ENCODE measurements around the gene NHEJ1. TPM values are rescaled to one million over a fixed set of nuclear protein-coding genes. Genes with fewer than 3 reads are reported as not detected.
"Not testable (repeated sequence)": the region's sequence is repeated elsewhere in the genome, so short reads cannot be mapped to it uniquely, and the experiment has no call there.

NHEJ1 gene
- polyA plus RNA-seq, 1 donor (not counting 4 experiments of a cell fraction or from before 2014, with no cell fraction given) = 13.1 TPM

DNA sequence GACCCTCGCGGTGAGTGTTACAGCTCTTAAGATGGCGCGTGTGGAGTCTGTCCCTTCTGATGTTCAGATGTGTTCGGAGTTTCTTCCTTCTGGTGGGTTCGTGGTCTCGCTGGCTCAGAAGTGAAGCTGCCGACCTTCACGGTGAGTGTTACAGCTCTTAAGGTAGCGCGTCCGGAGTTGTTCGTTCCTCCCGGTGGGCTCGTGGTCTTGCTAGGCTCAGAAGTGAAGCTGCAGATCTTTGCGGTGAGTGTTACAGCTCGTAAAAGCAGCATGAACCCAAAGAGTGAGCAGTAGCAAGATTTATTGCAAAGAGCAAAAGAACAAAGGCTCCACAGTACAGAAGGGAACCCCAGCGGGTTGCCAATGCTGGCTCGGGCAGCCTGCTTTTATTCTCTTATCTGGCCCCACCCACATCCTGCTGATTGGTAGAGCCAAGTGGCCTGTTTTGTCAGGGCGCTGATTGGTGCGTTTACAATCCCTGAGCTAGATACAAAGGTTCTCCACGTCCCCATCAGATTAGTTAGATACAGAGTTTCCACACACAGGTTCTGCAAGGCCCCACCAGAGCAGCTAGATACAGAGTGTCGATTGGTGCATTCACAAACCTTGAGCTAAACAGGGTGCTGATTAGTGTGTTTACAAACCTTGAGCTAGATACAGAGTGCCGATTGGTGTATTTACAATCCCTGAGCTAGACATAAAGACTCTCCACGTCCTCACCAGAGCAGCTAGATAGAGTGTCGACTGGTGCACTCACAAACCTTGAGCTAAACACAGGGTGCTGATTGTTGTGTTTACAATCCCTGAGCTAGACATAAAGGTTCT, 40.1 kb upstream of the NHEJ1 start:
- H4K20me1 ChIP-seq (ENCODE audit: control insufficient read depth, extremely low read depth, insufficient read depth, low read length); DNase-seq (ENCODE audit: low read depth, low spot score); FAIRE-seq: not testable (repeated sequence)

DNA sequence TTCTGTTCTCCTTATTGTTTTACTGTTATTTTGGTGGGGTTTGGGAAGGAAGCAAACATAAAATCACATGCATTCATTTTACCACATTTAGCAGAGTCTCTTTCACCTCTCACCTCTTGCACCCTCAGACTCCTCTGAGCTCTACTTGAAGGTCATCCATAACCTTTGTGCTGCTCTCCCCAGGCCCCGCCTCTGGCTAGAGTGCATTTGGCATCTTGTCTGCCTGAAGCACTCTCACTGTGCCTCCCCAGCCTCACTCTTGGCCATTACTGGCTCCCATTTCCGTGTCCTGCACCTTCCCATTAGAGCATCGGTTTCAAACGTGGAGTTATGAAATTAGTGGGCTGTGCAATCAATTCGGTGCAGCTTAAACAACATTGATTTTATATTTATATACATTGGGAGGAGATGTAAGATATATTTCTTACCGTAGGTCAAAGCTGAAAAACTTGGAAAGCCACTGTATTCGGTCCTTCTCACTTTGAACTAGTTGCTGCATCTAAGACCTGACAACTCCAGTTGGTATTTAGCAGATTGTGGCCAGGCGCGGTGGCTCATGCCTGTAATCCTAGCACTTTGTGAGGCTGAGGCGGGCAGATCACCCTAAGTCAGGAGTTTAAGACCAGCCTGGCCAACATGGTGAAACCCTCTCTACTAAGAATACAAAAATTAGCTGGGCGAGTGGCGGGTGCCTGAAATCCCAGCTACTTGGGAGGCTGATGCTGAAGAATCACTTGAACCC, 39.0 kb upstream of the NHEJ1 start:
- H3K79me2 ChIP-seq (ENCODE audit: control insufficient read depth, insufficient read depth, low read length) = no peaks in the 10 kb centered on the region
- H3K9me1 ChIP-seq (ENCODE audit: control insufficient read depth, extremely low read depth, insufficient read depth, low read length) = no peaks in the 10 kb centered on the region
- no peaks in the 10 kb centered on the region for H4K20me1 ChIP-seq (ENCODE audit: control insufficient read depth, extremely low read depth, insufficient read depth, low read length)
- DNase-seq (ENCODE audit: low read depth, low spot score) (no peak), FAIRE-seq (no peak)
- no peak overlapping the region for H3K9ac ChIP-seq (ENCODE audit: control insufficient read depth, extremely low read depth, insufficient read depth, low read length)
- dilution Hi-C loops (cut with MboI; ENCODE audit: extremely low pct_ligation_motif_present, low sequenced_read_pairs) = no loop called here
- no peak overlapping the region for H3K27ac ChIP-seq (ENCODE audit: control insufficient read depth, insufficient read depth, low read length)
- H3K4me3 ChIP-seq (ENCODE audit: control insufficient read depth in 2 of 3, extremely low read depth in 1 of 3, insufficient read depth in 2 of 3, low read depth in 1 of 3, low read length in 3 of 3) = no peak overlapping the region
- H3K36me3 ChIP-seq (ENCODE audit: control insufficient read depth in 2 of 2, extremely low read depth in 1 of 2, insufficient read depth in 2 of 2, low read length in 2 of 2) = no peaks in the 10 kb centered on the region
- H3K4me2 ChIP-seq (ENCODE audit: control insufficient read depth, extremely low read depth, insufficient read depth, low read depth, low read length) = no peak overlapping the region
- no peaks in the 10 kb centered on the region for H3K9me3 ChIP-seq (ENCODE audit: control insufficient read depth, low read depth, low read length)
- no peak for TF ChIP-seq EZH2 (IDR thresholded peaks at IDR 0.05; ENCODE audit: low read length)
- no peak overlapping the region for H2AFZ ChIP-seq (ENCODE audit: control insufficient read depth, low read length)
- H3K4me1 ChIP-seq (ENCODE audit: control insufficient read depth, extremely low read depth, insufficient read depth, low read length) = no peaks in the 10 kb centered on the region
- no peaks in the 10 kb centered on the region for H3K27me3 ChIP-seq (ENCODE audit: control insufficient read depth, extremely low read depth, insufficient read depth, low read length)

More for the DNA sequence above, 40.1 kb upstream of the NHEJ1 start:
- H3K9me3 ChIP-seq (ENCODE audit: control insufficient read depth, low read depth, low read length); H3K9ac ChIP-seq (ENCODE audit: control insufficient read depth, extremely low read depth, insufficient read depth, low read length); H3K27me3 ChIP-seq (ENCODE audit: control insufficient read depth, extremely low read depth, insufficient read depth, low read length); H3K4me3 ChIP-seq (ENCODE audit: control insufficient read depth in 2 of 3, extremely low read depth in 1 of 3, insufficient read depth in 2 of 3, low read depth in 1 of 3, low read length in 3 of 3); H3K36me3 ChIP-seq (ENCODE audit: control insufficient read depth in 2 of 2, extremely low read depth in 1 of 2, insufficient read depth in 2 of 2, low read length in 2 of 2); H3K9me1 ChIP-seq (ENCODE audit: control insufficient read depth, extremely low read depth, insufficient read depth, low read length); H3K27ac ChIP-seq (ENCODE audit: control insufficient read depth, insufficient read depth, low read length); H2AFZ ChIP-seq (ENCODE audit: control insufficient read depth, low read length); H3K4me1 ChIP-seq (ENCODE audit: control insufficient read depth, extremely low read depth, insufficient read depth, low read length); H3K4me2 ChIP-seq (ENCODE audit: control insufficient read depth, extremely low read depth, insufficient read depth, low read depth, low read length); dilution Hi-C loops (cut with MboI; ENCODE audit: extremely low pct_ligation_motif_present, low sequenced_read_pairs); H3K79me2 ChIP-seq (ENCODE audit: control insufficient read depth, insufficient read depth, low read length): not testable (repeated sequence)

DNA sequence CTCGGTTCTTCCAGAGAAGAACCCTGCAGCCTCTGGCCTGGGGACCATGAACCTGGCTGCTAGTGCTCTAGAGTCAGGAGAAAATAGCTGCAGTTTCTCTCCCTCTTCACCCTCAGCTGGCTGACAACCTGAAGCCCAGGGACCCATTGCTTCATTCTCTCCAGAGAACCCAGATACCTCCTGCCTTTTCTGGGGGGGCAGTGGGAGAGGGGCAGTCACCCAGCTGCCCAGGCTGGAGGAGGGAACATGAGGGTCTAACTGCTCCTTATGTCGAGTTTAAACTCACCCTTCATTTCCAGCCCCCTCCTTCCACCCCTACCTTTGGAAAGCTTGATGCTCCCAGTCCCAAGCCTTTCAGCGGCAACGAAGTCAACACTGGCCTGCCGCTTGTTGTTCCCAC, 38.4 kb upstream of the NHEJ1 start:
- no peak overlapping the region for H2AFZ ChIP-seq (ENCODE audit: control insufficient read depth, low read length)
- no peak overlapping the region for H3K4me2 ChIP-seq (ENCODE audit: control insufficient read depth, extremely low read depth, insufficient read depth, low read depth, low read length)
- TF ChIP-seq, protein P1, sequence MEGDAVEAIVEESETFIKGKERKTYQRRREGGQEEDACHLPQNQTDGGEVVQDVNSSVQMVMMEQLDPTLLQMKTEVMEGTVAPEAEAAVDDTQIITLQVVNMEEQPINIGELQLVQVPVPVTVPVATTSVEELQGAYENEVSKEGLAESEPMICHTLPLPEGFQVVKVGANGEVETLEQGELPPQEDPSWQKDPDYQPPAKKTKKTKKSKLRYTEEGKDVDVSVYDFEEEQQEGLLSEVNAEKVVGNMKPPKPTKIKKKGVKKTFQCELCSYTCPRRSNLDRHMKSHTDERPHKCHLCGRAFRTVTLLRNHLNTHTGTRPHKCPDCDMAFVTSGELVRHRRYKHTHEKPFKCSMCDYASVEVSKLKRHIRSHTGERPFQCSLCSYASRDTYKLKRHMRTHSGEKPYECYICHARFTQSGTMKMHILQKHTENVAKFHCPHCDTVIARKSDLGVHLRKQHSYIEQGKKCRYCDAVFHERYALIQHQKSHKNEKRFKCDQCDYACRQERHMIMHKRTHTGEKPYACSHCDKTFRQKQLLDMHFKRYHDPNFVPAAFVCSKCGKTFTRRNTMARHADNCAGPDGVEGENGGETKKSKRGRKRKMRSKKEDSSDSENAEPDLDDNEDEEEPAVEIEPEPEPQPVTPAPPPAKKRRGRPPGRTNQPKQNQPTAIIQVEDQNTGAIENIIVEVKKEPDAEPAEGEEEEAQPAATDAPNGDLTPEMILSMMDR (optimal IDR thresholded peaks at IDR 0.05 in 1 of 3, IDR thresholded peaks at IDR 0.05 in 1 of 3, conservative IDR thresholded peaks at IDR 0.05 in 1 of 3; ENCODE audit: extremely low read depth in 1 of 3, insufficient read depth in 2 of 3, low read length in 3 of 3) = no peak
- no peak for TF ChIP-seq EZH2 (IDR thresholded peaks at IDR 0.05; ENCODE audit: low read length)
- H4K20me1 ChIP-seq (ENCODE audit: control insufficient read depth, extremely low read depth, insufficient read depth, low read length) = no peaks in the 10 kb centered on the region
- dilution Hi-C loops (cut with MboI; ENCODE audit: extremely low pct_ligation_motif_present, low sequenced_read_pairs) = no loop called here
- FAIRE-seq (no peak), DNase-seq (ENCODE audit: low read depth, low spot score) (no peak)
- H3K4me3 ChIP-seq (ENCODE audit: control insufficient read depth in 2 of 3, extremely low read depth in 1 of 3, insufficient read depth in 2 of 3, low read depth in 1 of 3, low read length in 3 of 3) = no peak overlapping the region
- no peaks in the 10 kb centered on the region for H3K4me1 ChIP-seq (ENCODE audit: control insufficient read depth, extremely low read depth, insufficient read depth, low read length)
- no peak overlapping the region for H3K9ac ChIP-seq (ENCODE audit: control insufficient read depth, extremely low read depth, insufficient read depth, low read length)
- no peaks in the 10 kb centered on the region for H3K9me1 ChIP-seq (ENCODE audit: control insufficient read depth, extremely low read depth, insufficient read depth, low read length)
- no peaks in the 10 kb centered on the region for H3K27me3 ChIP-seq (ENCODE audit: control insufficient read depth, extremely low read depth, insufficient read depth, low read length)
- no peak overlapping the region for H3K27ac ChIP-seq (ENCODE audit: control insufficient read depth, insufficient read depth, low read length)
- H3K79me2 ChIP-seq (ENCODE audit: control insufficient read depth, insufficient read depth, low read length) = no peaks in the 10 kb centered on the region
- no peaks in the 10 kb centered on the region for H3K9me3 ChIP-seq (ENCODE audit: control insufficient read depth, low read depth, low read length)
- no peaks in the 10 kb centered on the region for H3K36me3 ChIP-seq (ENCODE audit: control insufficient read depth in 2 of 2, extremely low read depth in 1 of 2, insufficient read depth in 2 of 2, low read length in 2 of 2)
